HepG2 (cell line): ENCODE measurements around the gene MRPL14. TPM values are rescaled to one million over a fixed set of nuclear protein-coding genes. Genes with fewer than 3 reads are reported as not detected.

Experiments
- DMTF1 ChIP-seq: sonication (generic); formaldehyde crosslinking; IDR thresholded peaks from 2 replicates; pipeline ENCODE4 v1.4.0; 2020; ENCODE audit warnings: mild to moderate bottlenecking, missing genetic modification reagents
- GRHL1 ChIP-seq: sonication (generic); formaldehyde crosslinking; conservative IDR thresholded peaks from 2 replicates; pipeline ENCODE4 v1.8.0; 2022; ENCODE audit warnings: missing genetic modification reagents
- HNRNPLL ChIP-seq: fragments of 200-400 bp; formaldehyde crosslinking; IDR thresholded peaks from 2 replicates; pipeline ENCODE4 v1.6.1; 2017; ENCODE audit warnings: mild to moderate bottlenecking, low read depth, low read length; ENCODE audit not compliant: poor library complexity, severe bottlenecking
- MXD1 ChIP-seq: sonication (generic); formaldehyde crosslinking; IDR thresholded peaks from 2 replicates; pipeline ENCODE4 v1.4.0; 2020; ENCODE audit warnings: mild to moderate bottlenecking, missing genetic modification reagents
- SRF ChIP-seq: IDR thresholded peaks from 2 replicates; pipeline ENCODE4 v1.6.1; 2011; ENCODE audit warnings: mild to moderate bottlenecking, low read depth, low read length, moderate library complexity
- ZBTB25 ChIP-seq: IDR thresholded peaks from 2 replicates; pipeline ENCODE4 v1.6.1; 2018; ENCODE audit warnings: missing genetic modification reagents
- ZFX ChIP-seq: sonication (generic); formaldehyde crosslinking; IDR thresholded peaks from 2 replicates; pipeline ENCODE4 v1.4.0; 2020; ENCODE audit warnings: mild to moderate bottlenecking, low read depth, missing genetic modification reagents, moderate library complexity
- ZNF180 ChIP-seq: sonication (generic); formaldehyde crosslinking; IDR thresholded peaks from 2 replicates; pipeline ENCODE4 v1.4.0; 2020; ENCODE audit warnings: low read depth, missing genetic modification reagents, borderline replicate concordance
- ZNF891 ChIP-seq: sonication (generic); formaldehyde crosslinking; IDR thresholded peaks from 2 replicates; pipeline ENCODE4 v1.5.0; 2020; ENCODE audit warnings: mild to moderate bottlenecking, missing genetic modification reagents
- polyA plus RNA-seq, 8 experiments: library from polyadenylated mRNA; depleted of rRNA in 3 of 8; stranded (reverse) in 7 of 8; unstranded in 1 of 8; fragments of >200 nt; fragmentation: Illumina TruSeq in 4 of 8; extraction: Trizol in 4 of 8; gene quantifications; 2 replicates each; pipeline versions ENCODE4 v1.2.1 to v1.2.3, GENCODE V29; 2011 to 2016; ENCODE audit warnings: low read depth in 4 of 8, missing spikeins in 1 of 8, mixed read lengths in 1 of 8; ENCODE audit not compliant: insufficient read depth in 1 of 8
- total RNA-seq, 5 experiments: library from RNA; depleted of rRNA; stranded (reverse); fragments of >200 nt; fragmentation: Illumina TruSeq; extraction: Trizol; gene quantifications; 2 replicates each; pipeline ENCODE4 v1.2.3, GENCODE V29; 2016; ENCODE audit warnings: low read depth in 1 of 5

MRPL14 gene
- total and polyA plus RNA-seq, 2 of the 13 experiments (the other 11 are each of a cell fraction or from before 2014, with no cell fraction given), result 157 to 178 TPM

- TF ChIP-seq ZBTB25 (CRISPR knock-in tag) (peak; percentile 57; the same call in 1 of the 2 replicates), HNRNPLL (no peak), MXD1 (CRISPR knock-in tag) (peak; percentile 63), ZFX (peak; percentile 81), DMTF1 (no peak), ZNF180 (no peak), SRF (no peak), GRHL1 (CRISPR knock-in tag) (no peak), ZNF891 (CRISPR knock-in tag) (no peak)
These were observed 50.7 kb downstream of the MRPL14 start (continued) for GRCh38 chr6:44076356-44077213.
